GM12874 (cell line): Measurements from ENCODE around the gene TMEFF1.

ENCODE experiments used
- CTCF ChIP-seq: IDR thresholded peaks from 2 replicates; pipeline ENCODE4 v1.5.1; 2011; ENCODE audit warnings: low read depth, mild to moderate bottlenecking, control low read depth, low read length, moderate library complexity; ENCODE audit not compliant: insufficient read depth

TMEFF1 gene

GRCh38 chr9:100468041-100468440, 4.9 kb upstream of the TMEFF1 start:
- no peak for TF ChIP-seq CTCF

GRCh38 chr9:100472268-100472667, 681 bp upstream of the TMEFF1 start:
- TF ChIP-seq CTCF = no peak

DNA sequence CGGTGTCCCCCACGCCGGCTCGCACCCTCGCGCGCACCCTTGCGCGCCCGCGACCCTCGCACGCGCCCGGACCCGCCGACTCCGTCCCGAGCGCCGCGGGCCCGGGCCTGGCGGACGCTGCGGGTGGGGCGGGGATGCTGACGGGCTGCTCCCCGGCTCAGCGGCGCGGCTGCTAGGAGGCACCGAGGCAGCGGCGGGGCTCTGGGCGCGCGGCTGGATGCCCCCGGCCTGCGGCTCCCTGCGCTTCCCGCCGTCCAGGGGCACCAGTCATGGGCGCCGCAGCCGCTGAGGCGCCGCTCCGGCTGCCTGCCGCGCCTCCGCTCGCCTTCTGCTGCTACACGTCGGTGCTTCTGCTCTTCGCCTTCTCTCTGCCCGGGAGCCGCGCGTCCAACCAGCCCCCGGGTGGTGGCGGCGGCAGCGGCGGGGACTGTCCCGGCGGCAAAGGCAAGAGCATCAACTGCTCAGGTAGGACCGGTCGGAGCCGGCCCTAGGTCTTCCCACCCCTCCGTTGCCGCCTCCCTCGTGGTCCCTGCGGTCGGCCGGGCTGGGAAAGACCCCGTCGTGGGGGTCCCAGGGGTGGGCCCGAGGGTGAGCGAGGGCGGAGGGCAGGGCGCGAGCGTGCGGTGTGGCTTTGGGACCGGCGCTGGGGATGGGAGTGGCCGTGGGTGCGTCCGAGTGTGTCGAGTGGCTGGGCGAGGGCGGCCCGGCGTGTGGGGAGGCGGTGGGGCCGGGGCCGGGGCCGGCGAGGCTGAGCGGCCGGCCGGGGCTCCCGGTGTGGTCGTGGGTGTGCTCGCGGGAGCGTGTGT, 530 bp downstream of the TMEFF1 start:
- no peak for TF ChIP-seq CTCF

- TF ChIP-seq CTCF = no peak
These were observed 1.4 kb downstream of the TMEFF1 start for GRCh38 chr9:100474082-100474923.

- TF ChIP-seq CTCF = no peak
These were observed 2.0 kb downstream of the TMEFF1 start for GRCh38 chr9:100474924-100475276.

DNA sequence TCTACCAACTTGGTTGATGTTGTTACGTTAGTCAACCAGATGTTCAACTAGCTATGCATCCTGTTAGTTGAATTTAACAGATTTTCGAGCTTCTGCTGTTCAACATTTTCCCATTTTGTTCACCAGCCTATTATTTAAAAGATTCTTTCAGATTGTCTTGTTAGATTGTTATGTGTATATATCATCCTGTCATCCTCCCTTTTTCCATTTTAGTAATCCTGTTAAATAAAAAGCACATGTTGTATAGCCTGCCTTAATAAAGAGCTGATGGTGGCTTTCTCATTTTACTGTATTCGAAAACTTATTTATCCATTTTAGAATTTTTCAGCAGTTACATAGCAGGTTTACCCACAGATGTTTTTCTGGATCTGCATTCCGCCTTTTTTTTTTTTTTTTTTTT, 4.3 kb downstream of the TMEFF1 start:
- TF ChIP-seq CTCF = no peak

GRCh38 chr9:100478192-100478591, 5.2 kb downstream of the TMEFF1 start:
- TF ChIP-seq CTCF = no peak
